ENCODE measurements around the gene FAM204A.

FAM204A gene

GRCh38 chr10:118271671-118272070 is 70.5 kb downstream of the FAM204A start:
- Histone ChIP-seq H3K4me3 (ENCODE audit: low read length, poor library complexity, severe bottlenecking) (no peak overlapping the region), H3K9me2 (replicated peaks; ENCODE audit: low read depth, low read length) (no peaks in the 10 kb centered on the region), H3K9me3 (ENCODE audit: insufficient read depth, low read depth, low read length) (no peaks in the 10 kb centered on the region), H3K79me2 (ENCODE audit: insufficient read depth, low read length) (no peaks in the 10 kb centered on the region), H3F3A (ENCODE audit: low read depth) (no peaks in the 10 kb centered on the region), H3K27me3 (ENCODE audit: insufficient read depth, low read length, poor library complexity, severe bottlenecking) (no peaks in the 10 kb centered on the region), H3K36me3 (ENCODE audit: insufficient read depth, low read length) (no peaks in the 10 kb centered on the region), H3K4me1 (ENCODE audit: insufficient read depth, low read length, poor library complexity, severe bottlenecking) (no peaks in the 10 kb centered on the region), H2AFZ (ENCODE audit: low read length) (no peak overlapping the region), H3K9ac (ENCODE audit: low read depth, low read length, poor library complexity, severe bottlenecking) (no peak overlapping the region), H3K4me2 (ENCODE audit: low read depth, low read length, poor library complexity, severe bottlenecking) (no peak overlapping the region), H4K20me1 (ENCODE audit: insufficient read depth, low read length, poor library complexity, severe bottlenecking) (no peaks in the 10 kb centered on the region)
- no peak for TF ChIP-seq EZH2phosphoT487 (IDR thresholded peaks at IDR 0.05; ENCODE audit: borderline replicate concordance)
- TF ChIP-seq CTCF (conservative IDR thresholded peaks at IDR 0.05; ENCODE audit: low read length) = no peak

GRCh38 chr10:118266098-118266748 is 75.9 kb downstream of the FAM204A start:
- no peak overlapping the region for H2AFZ ChIP-seq (ENCODE audit: low read length)
- H3K79me2 ChIP-seq (ENCODE audit: insufficient read depth, low read length) = no peaks in the 10 kb centered on the region
- H3K27me3 ChIP-seq (ENCODE audit: insufficient read depth, low read length, poor library complexity, severe bottlenecking) = no peaks in the 10 kb centered on the region

GRCh38 chr10:118264838-118265470 is 77.2 kb downstream of the FAM204A start:
- Histone ChIP-seq H3K4me3 (ENCODE audit: low read length, poor library complexity, severe bottlenecking) (no peak overlapping the region), H3K9me3 (ENCODE audit: insufficient read depth, low read depth, low read length) (no peaks in the 10 kb centered on the region), H3F3A (ENCODE audit: low read depth) (no peaks in the 10 kb centered on the region), H3K27me3 (ENCODE audit: insufficient read depth, low read length, poor library complexity, severe bottlenecking) (no peaks in the 10 kb centered on the region), H3K4me2 (ENCODE audit: low read depth, low read length, poor library complexity, severe bottlenecking) (no peak overlapping the region), H3K4me1 (ENCODE audit: insufficient read depth, low read length, poor library complexity, severe bottlenecking) (no peaks in the 10 kb centered on the region), H2AFZ (ENCODE audit: low read length) (no peak overlapping the region), H3K79me2 (ENCODE audit: insufficient read depth, low read length) (no peaks in the 10 kb centered on the region), H3K9me2 (replicated peaks; ENCODE audit: low read depth, low read length) (no peaks in the 10 kb centered on the region), H3K9ac (ENCODE audit: low read depth, low read length, poor library complexity, severe bottlenecking) (no peak overlapping the region), H3K36me3 (ENCODE audit: insufficient read depth, low read length) (no peaks in the 10 kb centered on the region), H4K20me1 (ENCODE audit: insufficient read depth, low read length, poor library complexity, severe bottlenecking) (no peaks in the 10 kb centered on the region)
- TF ChIP-seq EZH2phosphoT487 (IDR thresholded peaks at IDR 0.05; ENCODE audit: borderline replicate concordance) (no peak), CTCF (conservative IDR thresholded peaks at IDR 0.05; ENCODE audit: low read length) (no peak)

More at GRCh38 chr10:118266098-118266748, 75.9 kb downstream of the FAM204A start:
- no peaks in the 10 kb centered on the region for H3K36me3 ChIP-seq (ENCODE audit: insufficient read depth, low read length)
- H4K20me1 ChIP-seq (ENCODE audit: insufficient read depth, low read length, poor library complexity, severe bottlenecking) = no peaks in the 10 kb centered on the region
- TF ChIP-seq EZH2phosphoT487 (IDR thresholded peaks at IDR 0.05; ENCODE audit: borderline replicate concordance) (no peak), CTCF (conservative IDR thresholded peaks at IDR 0.05; ENCODE audit: low read length) (no peak)
- H3K4me1 ChIP-seq (ENCODE audit: insufficient read depth, low read length, poor library complexity, severe bottlenecking) = no peaks in the 10 kb centered on the region
- H3K4me2 ChIP-seq (ENCODE audit: low read depth, low read length, poor library complexity, severe bottlenecking) = no peak overlapping the region
- H3K9me3 ChIP-seq (ENCODE audit: insufficient read depth, low read depth, low read length) = no peaks in the 10 kb centered on the region
- no peaks in the 10 kb centered on the region for H3K9me2 ChIP-seq (replicated peaks; ENCODE audit: low read depth, low read length)
- H3K9ac ChIP-seq (ENCODE audit: low read depth, low read length, poor library complexity, severe bottlenecking) = no peak overlapping the region
- H3F3A ChIP-seq (ENCODE audit: low read depth) = no peaks in the 10 kb centered on the region
- H3K4me3 ChIP-seq (ENCODE audit: low read length, poor library complexity, severe bottlenecking) = no peak overlapping the region

Measured in Loucy (cell line).